Thoracic aorta (tissue), 2 donors: Measurements from ENCODE around the gene MISP. TPM values are rescaled to one million over a fixed set of nuclear protein-coding genes. Genes with fewer than 3 reads are reported as not detected.

Experiments used
- ATAC-seq: fragments of 150-250 bp; one replicate; pipeline ENCODE4 v1.8.0; 2017; ENCODE audit warnings: low read depth; ENCODE audit not compliant: insufficient number of reproducible peaks, low FRiP score
- DNase-seq: peaks from one replicate; pipeline ENCODE4 v3.0.0-alpha.2; 2020; ENCODE audit warnings: low spot score
- H3K27ac ChIP-seq, 2 donors: fragments of 200-600 bp; sonication (generic); 1 replicate in 1 of 2; 2 replicates in 1 of 2; pipeline ENCODE4 v1.5.1; 2016; ENCODE audit warnings: mild to moderate bottlenecking in 2 of 2, moderate library complexity in 2 of 2
- H3K27me3 ChIP-seq: fragments of 200-600 bp; sonication (generic); replicated peaks from 2 replicates; pipeline ENCODE4 v1.6.0; 2016; ENCODE audit warnings: mild to moderate bottlenecking; ENCODE audit not compliant: insufficient read depth
- H3K36me3 ChIP-seq: fragments of 200-600 bp; sonication (generic); one replicate; pipeline ENCODE4 v1.5.1; 2016
- H3K4me1 ChIP-seq, 2 donors: fragments of 200-600 bp; sonication (generic); 1 replicate in 1 of 2; 2 replicates in 1 of 2; pipeline versions ENCODE4 v1.5.1 to v1.6.0; 2016; ENCODE audit warnings: low read depth in 2 of 2, mild to moderate bottlenecking in 1 of 2; ENCODE audit not compliant: control insufficient read depth in 1 of 2
- H3K4me3 ChIP-seq: fragments of 200-600 bp; sonication (generic); 2 replicates; pipeline ENCODE4 v1.5.1; 2016; ENCODE audit warnings: mild to moderate bottlenecking
- H3K9me3 ChIP-seq: fragments of 200-600 bp; sonication (generic); 2 replicates; pipeline ENCODE4 v1.5.1; 2016
- total RNA-seq, 2 donors: library from RNA; depleted of rRNA; stranded (reverse); fragments of >200 nt; gene quantifications; one replicate each; pipeline versions ENCODE4 v1.1.0 to v1.2.3, GENCODE V29; 2016
- TF ChIP-seq, protein P1 (sequence below): fragments of 200-600 bp; sonication (generic); IDR thresholded peaks from one replicate; pipeline ENCODE4 v1.5.1; 2019; ENCODE audit warnings: antibody characterized with exemption

MISP gene
- total RNA-seq, 2 donors from 2014 or later, result 2.2 TPM; not detected in 1

DNA sequence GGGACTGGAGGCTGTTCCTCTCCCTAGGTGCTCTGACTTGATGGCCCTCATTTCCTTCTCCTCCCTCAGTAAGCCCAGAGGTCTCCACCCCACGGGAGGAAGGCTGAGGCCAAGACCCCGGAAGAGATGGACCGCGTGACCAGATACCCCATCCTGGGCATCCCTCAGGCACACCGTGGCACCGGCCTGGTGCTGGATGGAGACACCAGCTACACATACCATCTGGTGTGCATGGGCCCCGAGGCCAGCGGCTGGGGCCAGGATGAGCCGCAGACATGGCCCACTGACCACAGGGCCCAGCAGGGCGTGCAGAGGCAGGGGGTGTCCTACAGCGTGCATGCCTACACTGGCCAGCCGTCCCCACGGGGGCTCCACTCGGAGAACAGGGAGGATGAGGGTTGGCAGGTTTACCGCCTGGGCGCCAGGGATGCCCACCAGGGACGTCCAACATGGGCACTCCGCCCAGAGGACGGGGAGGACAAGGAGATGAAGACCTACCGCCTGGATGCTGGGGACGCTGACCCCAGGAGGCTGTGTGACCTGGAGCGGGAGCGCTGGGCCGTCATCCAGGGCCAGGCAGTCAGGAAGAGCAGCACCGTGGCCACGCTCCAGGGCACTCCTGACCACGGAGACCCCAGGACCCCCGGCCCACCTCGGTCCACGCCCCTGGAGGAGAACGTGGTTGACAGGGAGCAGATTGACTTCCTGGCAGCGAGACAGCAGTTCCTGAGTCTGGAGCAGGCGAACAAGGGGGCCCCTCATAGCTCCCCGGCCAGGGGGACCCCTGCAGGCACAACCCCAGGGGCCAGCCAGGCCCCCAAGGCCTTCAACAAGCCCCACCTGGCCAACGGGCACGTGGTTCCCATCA lies 6.1 kb downstream of the MISP start:
- H3K4me3 ChIP-seq, result no peak overlapping the region
- DNase-seq (no peak), ATAC-seq (no peak)
- H3K4me1 ChIP-seq, result no peaks in the 10 kb centered on the region
- no peaks in the 10 kb centered on the region for H3K36me3 ChIP-seq
- no peak overlapping the region for H3K27ac ChIP-seq
- peaks cover 9% of the 10 kb centered on the region for H3K9me3 ChIP-seq
- H3K27me3 ChIP-seq, result no peaks in the 10 kb centered on the region
- TF ChIP-seq, protein P1, sequence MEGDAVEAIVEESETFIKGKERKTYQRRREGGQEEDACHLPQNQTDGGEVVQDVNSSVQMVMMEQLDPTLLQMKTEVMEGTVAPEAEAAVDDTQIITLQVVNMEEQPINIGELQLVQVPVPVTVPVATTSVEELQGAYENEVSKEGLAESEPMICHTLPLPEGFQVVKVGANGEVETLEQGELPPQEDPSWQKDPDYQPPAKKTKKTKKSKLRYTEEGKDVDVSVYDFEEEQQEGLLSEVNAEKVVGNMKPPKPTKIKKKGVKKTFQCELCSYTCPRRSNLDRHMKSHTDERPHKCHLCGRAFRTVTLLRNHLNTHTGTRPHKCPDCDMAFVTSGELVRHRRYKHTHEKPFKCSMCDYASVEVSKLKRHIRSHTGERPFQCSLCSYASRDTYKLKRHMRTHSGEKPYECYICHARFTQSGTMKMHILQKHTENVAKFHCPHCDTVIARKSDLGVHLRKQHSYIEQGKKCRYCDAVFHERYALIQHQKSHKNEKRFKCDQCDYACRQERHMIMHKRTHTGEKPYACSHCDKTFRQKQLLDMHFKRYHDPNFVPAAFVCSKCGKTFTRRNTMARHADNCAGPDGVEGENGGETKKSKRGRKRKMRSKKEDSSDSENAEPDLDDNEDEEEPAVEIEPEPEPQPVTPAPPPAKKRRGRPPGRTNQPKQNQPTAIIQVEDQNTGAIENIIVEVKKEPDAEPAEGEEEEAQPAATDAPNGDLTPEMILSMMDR, result no peak

DNA sequence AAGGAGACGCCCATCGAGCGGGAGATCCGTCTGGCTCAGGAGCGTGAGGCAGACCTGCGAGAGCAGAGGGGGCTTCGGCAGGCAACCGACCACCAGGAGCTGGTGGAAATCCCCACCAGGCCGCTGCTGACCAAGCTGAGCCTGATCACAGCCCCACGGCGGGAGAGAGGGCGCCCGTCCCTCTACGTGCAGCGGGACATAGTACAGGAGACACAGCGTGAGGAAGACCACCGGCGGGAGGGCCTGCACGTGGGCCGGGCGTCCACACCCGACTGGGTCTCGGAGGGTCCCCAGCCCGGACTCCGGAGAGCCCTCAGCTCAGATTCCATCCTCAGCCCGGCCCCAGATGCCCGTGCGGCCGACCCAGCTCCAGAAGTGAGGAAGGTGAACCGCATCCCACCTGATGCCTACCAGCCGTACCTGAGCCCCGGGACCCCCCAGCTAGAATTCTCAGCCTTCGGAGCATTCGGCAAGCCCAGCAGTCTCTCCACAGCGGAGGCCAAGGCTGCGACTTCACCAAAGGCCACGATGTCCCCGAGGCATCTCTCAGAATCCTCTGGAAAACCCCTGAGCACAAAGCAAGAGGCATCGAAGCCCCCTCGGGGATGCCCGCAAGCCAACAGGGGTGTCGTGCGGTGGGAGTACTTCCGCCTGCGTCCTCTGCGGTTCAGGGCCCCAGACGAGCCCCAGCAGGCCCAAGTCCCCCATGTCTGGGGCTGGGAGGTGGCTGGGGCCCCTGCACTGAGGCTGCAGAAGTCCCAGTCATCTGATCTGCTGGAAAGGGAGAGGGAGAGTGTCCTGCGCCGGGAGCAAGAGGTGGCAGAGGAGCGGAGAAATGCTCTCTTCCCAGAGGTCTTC lies 7.1 kb downstream of the MISP start:
- Histone ChIP-seq H3K27me3 (no peaks in the 10 kb centered on the region), H3K9me3 (peaks cover 9% of the 10 kb centered on the region), H3K4me3 (no peak overlapping the region), H3K4me1 (no peaks in the 10 kb centered on the region), H3K27ac (no peak overlapping the region), H3K36me3 (no peaks in the 10 kb centered on the region)
- ATAC-seq, result no peak
- TF ChIP-seq, protein P1, result no peak
- no peak for DNase-seq

- H3K27ac ChIP-seq, result no peak overlapping the region
- TF ChIP-seq, protein P1, result no peak
- H3K27me3 ChIP-seq, result no peaks in the 10 kb centered on the region
- H3K36me3 ChIP-seq, result no peaks in the 10 kb centered on the region
- H3K9me3 ChIP-seq, result peaks cover 8% of the 10 kb centered on the region
- no peak for ATAC-seq
- peaks cover 0 to 2% of the 10 kb centered on the region in 2 donors for H3K4me1 ChIP-seq
- no peak for DNase-seq
- H3K4me3 ChIP-seq, result no peak overlapping the region
Measured at GRCh38 chr19:763181-763580, 12.3 kb downstream of the MISP start.

DNA sequence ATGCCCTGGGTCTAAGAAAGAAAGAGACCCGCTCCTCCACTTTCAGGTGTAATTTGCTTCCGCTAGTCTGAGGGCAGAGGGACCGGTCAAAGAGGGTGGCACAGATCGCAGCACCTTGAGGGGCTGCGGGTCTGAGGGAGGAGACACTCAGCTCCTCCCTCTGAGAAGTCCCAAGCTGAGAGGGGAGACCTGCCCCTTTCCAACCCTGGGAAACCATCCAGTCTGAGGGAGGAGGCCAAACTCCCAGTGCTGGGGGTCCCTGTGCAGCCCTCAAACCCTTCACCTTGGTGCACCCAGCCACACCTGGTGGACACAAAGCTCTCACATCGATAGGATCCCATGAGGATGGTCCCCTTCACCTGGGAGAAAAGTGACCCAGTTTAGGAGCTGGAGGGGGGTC lies 13.0 kb downstream of the MISP start:
- TF ChIP-seq, protein P1, result no peak
- H3K27me3 ChIP-seq, result no peaks in the 10 kb centered on the region
- no peaks in the 10 kb centered on the region for H3K36me3 ChIP-seq
- ATAC-seq (no peak), DNase-seq (no peak)
- peaks cover 1% of the 10 kb centered on the region for H3K9me3 ChIP-seq
- no peak overlapping the region for H3K4me3 ChIP-seq
- H3K4me1 ChIP-seq, result peaks cover 0 to 7% of the 10 kb centered on the region in 2 donors
- no peak overlapping the region for H3K27ac ChIP-seq

- TF ChIP-seq, protein P1, result no peak
- Histone ChIP-seq H3K4me3 (no peak overlapping the region), H3K4me1 (peaks cover 0 to 7% of the 10 kb centered on the region in 2 donors)
Measured at GRCh38 chr19:764301-764700, 13.4 kb downstream of the MISP start.

More at GRCh38 chr19:764301-764700, 13.4 kb downstream of the MISP start:
- no peaks in the 10 kb centered on the region for H3K9me3 ChIP-seq
- no peaks in the 10 kb centered on the region for H3K27me3 ChIP-seq
- ATAC-seq (no peak), DNase-seq (no peak)
- H3K27ac ChIP-seq, result no peak overlapping the region
- no peaks in the 10 kb centered on the region for H3K36me3 ChIP-seq
